Right lobe of liver (tissue), 4 donors: Measurements from ENCODE around the gene C13orf46.

Source experiments
- CTCF ChIP-seq, 4 donors: fragments of 200-600 bp in 3 of 4; fragments of 450-650 bp in 1 of 4; IDR thresholded peaks; one replicate each; pipeline versions ENCODE4 v1.5.1 to v1.8.0; 2016 to 2022; ENCODE audit warnings: antibody characterized with exemption in 4 of 4, mild to moderate bottlenecking in 2 of 4
- POLR2A ChIP-seq: fragments of 450-650 bp; IDR thresholded peaks from one replicate; pipeline ENCODE4 v1.6.1; 2017; ENCODE audit warnings: antibody characterized with exemption, mild to moderate bottlenecking
- donor health status: DM: no; HTN: no; CAD: no.
- donor health status: DM: no; HTN: no; CAD: no.
- donor health status: DM: no; HTN: yes; CAD: no.

- TF ChIP-seq CTCF (IDR thresholded peaks at IDR 0.05) (no peak), POLR2A (no peak)
Observed at GRCh38 chr13:113953561-113953960, 20.3 kb downstream of the C13orf46 start.
